HepG2 (cell line): ENCODE data around the gene VGF. TPM values are rescaled to one million over a fixed set of nuclear protein-coding genes. Genes with fewer than 3 reads are reported as not detected.
A peak's percentile ranks its signal among the peaks of the same experiment; 100 is the strongest.

ENCODE experiments used
- ATF7-NPFF ChIP-seq: sonication (generic); formaldehyde crosslinking; IDR thresholded peaks from 2 replicates; pipeline ENCODE4 v1.8.1; 2023; ENCODE audit warnings: mild to moderate bottlenecking, low read depth, missing genetic modification reagents, moderate library complexity
- CREB3 ChIP-seq: sonication (generic); formaldehyde crosslinking; IDR thresholded peaks from 2 replicates; pipeline ENCODE4 v1.5.0; 2020; ENCODE audit warnings: missing genetic modification reagents
- HDAC1 ChIP-seq: sonication (generic); formaldehyde crosslinking; IDR thresholded peaks from 2 replicates; pipeline ENCODE4 v1.5.1; 2020; ENCODE audit warnings: mild to moderate bottlenecking, missing genetic modification reagents
- HMGXB4 ChIP-seq, 2 experiments: sonication (generic) in 1 of 2; formaldehyde crosslinking in 1 of 2; IDR thresholded peaks; 2 replicates each; pipeline versions ENCODE4 v1.4.0 to v1.6.1; 2018 to 2020; ENCODE audit warnings: missing genetic modification reagents in 2 of 2, borderline replicate concordance in 1 of 2, low read depth in 1 of 2, mild to moderate bottlenecking in 1 of 2, missing biosample characterization in 1 of 2
- HNF1B ChIP-seq: sonication (generic); formaldehyde crosslinking; IDR thresholded peaks from 2 replicates; pipeline ENCODE4 v1.5.1; 2020; ENCODE audit warnings: mild to moderate bottlenecking, moderate library complexity, missing genetic modification reagents
- IRX3 ChIP-seq: sonication (generic); formaldehyde crosslinking; IDR thresholded peaks from 2 replicates; pipeline ENCODE4 v1.8.1; 2023; ENCODE audit warnings: mild to moderate bottlenecking, low read depth, missing genetic modification reagents, borderline replicate concordance
- NR1H2 ChIP-seq: sonication (generic); formaldehyde crosslinking; IDR thresholded peaks from 2 replicates; pipeline ENCODE4 v1.8.1; 2022; ENCODE audit warnings: low read depth, missing genetic modification reagents, borderline replicate concordance
- PPARG ChIP-seq: conservative IDR thresholded peaks from 2 replicates; pipeline ENCODE4 v1.6.1; 2016; ENCODE audit warnings: missing biosample characterization, missing genetic modification reagents
- SMAD1 ChIP-seq: sonication (generic); formaldehyde crosslinking; IDR thresholded peaks from 2 replicates; pipeline ENCODE4 v1.4.0; 2020; ENCODE audit warnings: missing genetic modification reagents, low read depth, mild to moderate bottlenecking, borderline replicate concordance
- TGIF2 ChIP-seq: IDR thresholded peaks from 2 replicates; pipeline ENCODE4 v1.6.1; 2016; ENCODE audit warnings: control low read depth, missing compliant biosample characterization
- ZBTB14 ChIP-seq: sonication (generic); formaldehyde crosslinking; IDR thresholded peaks from 2 replicates; pipeline ENCODE4 v1.4.0; 2020; ENCODE audit warnings: missing genetic modification reagents
- ZBTB33 ChIP-seq: sonication (generic); formaldehyde crosslinking; IDR thresholded peaks from 2 replicates; pipeline ENCODE4 v1.4.0; 2020; ENCODE audit warnings: missing genetic modification reagents
- ZNF451 ChIP-seq: sonication (generic); formaldehyde crosslinking; IDR thresholded peaks from 2 replicates; pipeline ENCODE4 v1.5.0; 2020; ENCODE audit warnings: mild to moderate bottlenecking, missing genetic modification reagents
- ZNF607 ChIP-seq: sonication (generic); formaldehyde crosslinking; IDR thresholded peaks from 2 replicates; pipeline ENCODE4 v1.5.1; 2020; ENCODE audit warnings: missing genetic modification reagents, mild to moderate bottlenecking, borderline replicate concordance
- ZNF784 ChIP-seq: sonication (generic); formaldehyde crosslinking; IDR thresholded peaks from 2 replicates; pipeline ENCODE4 v1.5.1; 2020; ENCODE audit warnings: missing genetic modification reagents, mild to moderate bottlenecking, borderline replicate concordance
- ZNF788 ChIP-seq: sonication (generic); formaldehyde crosslinking; IDR thresholded peaks from 2 replicates; pipeline ENCODE4 v1.5.0; 2020; ENCODE audit warnings: mild to moderate bottlenecking, missing genetic modification reagents, borderline replicate concordance
- polyA plus RNA-seq, 8 experiments: library from polyadenylated mRNA; depleted of rRNA in 3 of 8; stranded (reverse) in 7 of 8; unstranded in 1 of 8; fragments of >200 nt; fragmentation: Illumina TruSeq in 4 of 8; extraction: Trizol in 4 of 8; gene quantifications; 2 replicates each; pipeline versions ENCODE4 v1.2.1 to v1.2.3, GENCODE V29; 2011 to 2016; ENCODE audit warnings: low read depth in 4 of 8, missing spikeins in 1 of 8, mixed read lengths in 1 of 8; ENCODE audit not compliant: insufficient read depth in 1 of 8
- total RNA-seq, 5 experiments: library from RNA; depleted of rRNA; stranded (reverse); fragments of >200 nt; fragmentation: Illumina TruSeq; extraction: Trizol; gene quantifications; 2 replicates each; pipeline ENCODE4 v1.2.3, GENCODE V29; 2016; ENCODE audit warnings: low read depth in 1 of 5

VGF gene
- total and polyA plus RNA-seq, 2 of the 13 experiments (the other 11 are each of a cell fraction or from before 2014, with no cell fraction given), result 0.12 to 0.46 TPM

GRCh38 chr7:101128040-101128834 is 37.1 kb downstream of the VGF start (continued):
- TF ChIP-seq HDAC1 (CRISPR knock-in tag), result 0 out of 2 replicates have a peak, but pooled peaks have one; percentile 26
- TF ChIP-seq SMAD1, result 0 out of 2 replicates have a peak, but pooled peaks have one; percentile 23
- no peak for TF ChIP-seq TGIF2
- TF ChIP-seq ZNF788, result no peak
- peak; percentile 79 for TF ChIP-seq HNF1B (CRISPR knock-in tag)
- 0 out of 2 replicates have a peak, but pooled peaks have one; percentile 56 for TF ChIP-seq ZNF451 (CRISPR knock-in tag)
- TF ChIP-seq ZNF607, result 0 out of 2 replicates have a peak, but pooled peaks have one; percentile 65
- TF ChIP-seq ZBTB33 (CRISPR knock-in tag), result no peak
- TF ChIP-seq ZNF784 (CRISPR knock-in tag), result no peak
- TF ChIP-seq HMGXB4 (CRISPR knock-in tag; IDR thresholded peaks at IDR 0.05; ENCODE audit: borderline replicate concordance in 1 of 2, low read depth in 1 of 2), result no peak
- no peak for TF ChIP-seq PPARG
- no peak for TF ChIP-seq ZBTB14
- no peak for TF ChIP-seq CREB3
- TF ChIP-seq IRX3 (CRISPR knock-in tag), result no peak
- TF ChIP-seq ATF7-NPFF, result peak; percentile 19; the same call in 1 of the 2 replicates
- peak; percentile 61; the same call in 1 of the 2 replicates for TF ChIP-seq NR1H2
